Tibial artery (tissue), 4 donors: ENCODE results near the gene TP53.

Experiments
- DNase-seq, 2 donors: peaks; one replicate each; pipeline ENCODE4 v3.0.0-alpha.2; 2019
- H3K27ac ChIP-seq, 2 donors: fragments of 200-600 bp; sonication (generic) in 1 of 2; 1 replicate in 1 of 2; 2 replicates in 1 of 2; pipeline ENCODE4 v1.5.1; 2018 to 2019; ENCODE audit warnings: mild to moderate bottlenecking in 1 of 2
- H3K27me3 ChIP-seq, 2 donors: fragments of 200-600 bp; sonication (generic) in 1 of 2; one replicate each; pipeline versions ENCODE4 v1.5.1 to v1.6.0; 2016 to 2019
- H3K36me3 ChIP-seq, 3 donors: fragments of 200-600 bp; sonication (generic) in 2 of 3; one replicate each; pipeline ENCODE4 v1.5.1; 2016 to 2019; ENCODE audit warnings: mild to moderate bottlenecking in 2 of 3
- H3K4me1 ChIP-seq, 4 donors: fragments of 200-600 bp; sonication (generic) in 2 of 4; 1 replicate in 3 of 4; 2 replicates in 1 of 4; pipeline ENCODE4 v1.5.1; 2016 to 2019
- H3K4me3 ChIP-seq, 2 donors: fragments of 200-600 bp; sonication (generic) in 1 of 2; 1 replicate in 1 of 2; 2 replicates in 1 of 2; pipeline ENCODE4 v1.5.1; 2018 to 2019; ENCODE audit warnings: mild to moderate bottlenecking in 2 of 2
- H3K9me3 ChIP-seq, 3 donors: fragments of 200-600 bp; sonication (generic) in 1 of 3; one replicate each; pipeline ENCODE4 v1.5.1; 2016 to 2019
- intact Hi-C: fragments of 100-400 bp; cut with DNase I; formaldehyde crosslinking; loops from one replicate; pipeline ENCODE4 v1.15.0; 2023; ENCODE audit warnings: low total_unique reads
- TF ChIP-seq, protein P1 (sequence below), 2 experiments: fragments of 200-600 bp in 1 of 2; fragments of 450-650 bp in 1 of 2; IDR thresholded peaks; one replicate each; pipeline ENCODE4 v1.5.1; 2017 to 2019; ENCODE audit warnings: antibody characterized with exemption in 2 of 2, mild to moderate bottlenecking in 1 of 2, moderate library complexity in 1 of 2

The TP53 gene

DNA sequence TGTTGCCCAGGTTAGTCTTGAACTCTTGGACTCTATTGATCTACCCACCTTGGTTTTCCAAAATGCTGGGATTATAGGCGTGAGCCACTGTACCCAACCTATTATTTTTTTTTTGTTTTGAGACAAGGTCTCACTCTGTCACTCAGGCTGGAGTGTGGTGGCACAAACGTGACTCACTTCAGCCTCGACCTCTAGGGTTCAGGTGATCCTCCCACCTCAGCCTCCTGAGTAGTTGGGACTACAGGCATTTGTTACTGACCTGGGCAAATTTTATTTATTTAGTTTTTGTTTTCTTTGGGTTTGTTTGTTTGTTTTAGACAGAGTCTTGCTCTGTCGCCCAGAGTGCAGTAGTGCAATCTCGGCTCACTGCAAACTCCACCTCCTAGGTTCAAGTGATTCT lies 63.6 kb downstream of the TP53 start:
- no peaks in the 10 kb centered on the region for H3K9me3 ChIP-seq
- intact Hi-C loops = loop anchor here (10.0 kb wide), 1 partner anchor 59 kb away; the partner anchor contains the start of gene SENP3
- peaks cover 0 to 5% (median 3%) of the 10 kb centered on the region in 3 donors for H3K36me3 ChIP-seq
- H3K27ac ChIP-seq = no peak overlapping the region
- no peak for DNase-seq
- peaks cover 0 to 18% (median 9%) of the 10 kb centered on the region in 4 donors for H3K4me1 ChIP-seq
- no peaks in the 10 kb centered on the region for H3K27me3 ChIP-seq
- TF ChIP-seq, protein P1, sequence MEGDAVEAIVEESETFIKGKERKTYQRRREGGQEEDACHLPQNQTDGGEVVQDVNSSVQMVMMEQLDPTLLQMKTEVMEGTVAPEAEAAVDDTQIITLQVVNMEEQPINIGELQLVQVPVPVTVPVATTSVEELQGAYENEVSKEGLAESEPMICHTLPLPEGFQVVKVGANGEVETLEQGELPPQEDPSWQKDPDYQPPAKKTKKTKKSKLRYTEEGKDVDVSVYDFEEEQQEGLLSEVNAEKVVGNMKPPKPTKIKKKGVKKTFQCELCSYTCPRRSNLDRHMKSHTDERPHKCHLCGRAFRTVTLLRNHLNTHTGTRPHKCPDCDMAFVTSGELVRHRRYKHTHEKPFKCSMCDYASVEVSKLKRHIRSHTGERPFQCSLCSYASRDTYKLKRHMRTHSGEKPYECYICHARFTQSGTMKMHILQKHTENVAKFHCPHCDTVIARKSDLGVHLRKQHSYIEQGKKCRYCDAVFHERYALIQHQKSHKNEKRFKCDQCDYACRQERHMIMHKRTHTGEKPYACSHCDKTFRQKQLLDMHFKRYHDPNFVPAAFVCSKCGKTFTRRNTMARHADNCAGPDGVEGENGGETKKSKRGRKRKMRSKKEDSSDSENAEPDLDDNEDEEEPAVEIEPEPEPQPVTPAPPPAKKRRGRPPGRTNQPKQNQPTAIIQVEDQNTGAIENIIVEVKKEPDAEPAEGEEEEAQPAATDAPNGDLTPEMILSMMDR (IDR thresholded peaks at IDR 0.05) = no peak
- H3K4me3 ChIP-seq = no peak overlapping the region

DNA sequence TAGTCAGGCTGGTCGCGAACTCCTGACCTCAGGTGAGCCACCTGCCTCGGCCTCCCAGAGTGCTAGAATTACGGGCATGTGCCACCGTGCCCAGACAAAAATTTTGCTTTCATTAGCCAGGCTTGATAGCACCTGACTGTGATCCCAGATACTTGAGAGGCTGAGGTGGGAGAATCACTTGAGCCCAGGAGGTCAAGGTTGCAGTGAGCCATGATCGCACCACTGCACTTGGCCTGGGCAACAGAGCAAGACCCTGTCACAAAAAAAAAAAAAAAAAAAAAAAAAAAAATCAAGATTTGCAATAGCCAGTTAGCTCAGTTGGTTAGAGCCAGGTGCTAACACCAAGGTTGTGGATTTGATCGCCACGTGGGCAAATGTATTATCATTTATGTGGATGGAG lies 66.5 kb downstream of the TP53 start:
- Histone ChIP-seq H3K27ac (no peak overlapping the region), H3K9me3 (no peaks in the 10 kb centered on the region), H3K4me3 (no peak overlapping the region), H3K4me1 (no peaks in the 10 kb centered on the region), H3K27me3 (no peaks in the 10 kb centered on the region), H3K36me3 (peaks cover 0 to 2% (median under 1%) of the 10 kb centered on the region in 3 donors)
- TF ChIP-seq, protein P1 (IDR thresholded peaks at IDR 0.05) = no peak
- no peak for DNase-seq
- intact Hi-C loops = loop anchor here (10.0 kb wide), 1 partner anchor 56 kb away; the partner anchor contains the start of gene SENP3

DNA sequence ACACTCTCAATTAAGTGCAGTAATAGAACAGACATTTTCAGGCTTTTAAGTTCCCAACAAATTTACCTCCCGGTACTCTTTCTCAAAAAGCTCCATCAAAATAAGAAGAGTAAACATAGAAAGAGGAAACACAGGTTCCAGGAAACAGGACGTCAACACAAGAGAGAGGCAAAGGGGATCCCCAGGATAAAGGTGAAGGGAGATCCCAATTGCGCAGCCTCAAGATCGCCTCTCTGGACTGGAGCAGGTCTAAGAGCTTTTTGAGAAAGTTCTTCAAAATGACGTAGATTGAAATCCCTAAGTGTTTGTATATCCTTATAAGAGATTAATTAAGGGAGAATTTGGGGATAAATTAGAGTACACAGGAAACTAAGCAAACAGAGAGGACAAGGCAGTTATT lies 68.7 kb downstream of the TP53 start:
- H3K27me3 ChIP-seq = no peaks in the 10 kb centered on the region
- no peaks in the 10 kb centered on the region for H3K9me3 ChIP-seq
- H3K27ac ChIP-seq = no peak overlapping the region
- TF ChIP-seq, protein P1 (IDR thresholded peaks at IDR 0.05) = no peak
- H3K36me3 ChIP-seq = no peaks in the 10 kb centered on the region
- no peak overlapping the region for H3K4me3 ChIP-seq
- no peak for DNase-seq
- intact Hi-C loops = no loop called here
- peaks cover 0 to 9% (median 4%) of the 10 kb centered on the region in 4 donors for H3K4me1 ChIP-seq
